CD4-positive, alpha-beta T cell treated with Interleukin-6 for 4 hours (primary cell): ENCODE results near the gene GRAP2.
"Not testable (repeated sequence)": the region's sequence is repeated elsewhere in the genome, so short reads cannot be mapped to it uniquely, and the experiment has no call there.

Source experiments
- DNase-seq: peaks from one replicate; pipeline ENCODE4 v3.0.0-alpha.2; 2020; ENCODE audit warnings: mixed read lengths

GRAP2 gene

DNA sequence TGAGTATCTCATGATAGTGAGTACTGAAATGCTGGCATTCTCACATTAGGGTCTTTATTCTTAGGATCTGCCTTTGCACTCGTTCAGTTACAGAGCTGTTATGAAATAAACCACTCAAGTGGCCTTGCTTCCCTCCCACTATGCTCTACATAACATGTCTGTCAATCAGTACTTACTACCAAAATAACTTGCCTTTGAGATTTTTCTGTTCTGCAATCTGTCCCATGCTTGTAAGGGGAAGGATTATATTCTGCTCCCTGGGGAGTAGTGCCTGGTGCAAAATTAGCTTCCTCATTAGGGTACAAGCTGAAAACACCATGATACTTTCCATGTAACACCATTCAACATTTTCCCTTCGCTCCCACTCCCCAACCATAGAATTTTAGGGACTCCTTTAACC, 1.9 kb upstream of the GRAP2 start:
- no peak for DNase-seq

DNA sequence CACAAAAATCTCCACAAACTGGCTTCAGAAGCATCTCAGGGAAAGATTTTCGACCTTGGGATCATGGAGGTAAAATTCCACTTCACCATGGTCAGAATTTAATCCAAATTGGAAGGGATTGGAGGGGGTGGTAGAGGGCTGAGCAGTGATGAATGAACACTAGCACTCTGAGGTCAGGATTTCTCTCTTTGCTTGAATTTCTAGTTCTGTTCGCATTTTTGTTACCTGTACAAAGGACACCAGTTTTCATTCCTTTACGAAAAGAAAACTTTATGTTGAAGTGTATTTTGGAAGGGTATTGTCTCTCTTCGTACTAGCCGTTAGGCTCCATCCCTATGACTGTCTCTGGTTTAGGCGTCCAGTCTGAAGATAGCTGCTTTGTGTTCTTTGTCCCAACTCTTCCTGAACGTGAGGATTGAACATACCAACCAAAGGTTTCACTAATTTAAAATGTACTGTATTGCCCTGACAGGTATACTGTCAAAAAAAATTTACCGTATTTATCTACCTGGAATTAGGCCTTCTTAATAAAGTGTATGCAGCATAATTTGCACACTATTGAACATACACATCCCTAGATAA, 772 bp downstream of the GRAP2 start:
- DNase-seq, result no peak

DNA sequence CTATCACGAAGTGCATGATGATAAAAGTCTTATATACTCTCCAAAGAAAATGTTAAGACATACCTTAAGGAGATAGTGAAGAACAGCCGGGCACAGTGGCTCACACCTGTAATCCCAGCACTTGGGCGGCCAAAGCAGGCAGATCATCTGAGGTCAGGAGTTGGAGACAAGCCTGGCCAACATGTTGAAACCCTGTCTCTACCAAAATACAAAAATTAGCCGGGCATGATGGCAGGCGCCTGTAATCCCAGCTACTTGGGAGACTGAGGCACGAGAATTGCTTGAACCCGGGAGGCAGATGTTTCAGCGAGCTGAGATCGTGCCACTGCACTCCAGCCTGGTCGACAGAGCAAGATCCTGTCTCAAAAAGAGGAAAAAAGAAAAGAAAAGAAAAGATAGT, 3.1 kb downstream of the GRAP2 start:
- not testable (repeated sequence) for DNase-seq

DNA sequence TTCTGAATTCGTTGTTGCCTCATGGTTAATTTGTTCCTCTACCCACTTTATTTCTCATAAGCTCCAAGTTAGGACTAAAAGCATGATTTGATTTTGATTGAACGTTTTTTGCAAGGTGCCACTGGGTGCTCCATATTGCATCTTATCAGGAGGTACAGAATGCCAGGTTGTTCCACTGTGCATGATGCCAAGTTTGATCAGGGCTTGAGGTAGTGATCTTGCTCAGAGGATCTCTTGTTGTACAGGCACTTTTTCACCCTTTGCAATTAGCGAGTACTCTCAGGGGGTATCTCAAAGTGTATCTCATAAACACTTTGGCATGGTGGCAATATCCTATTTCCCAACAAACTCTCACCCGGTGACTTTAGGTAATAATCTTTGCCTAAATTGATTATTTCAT, 4.0 kb downstream of the GRAP2 start:
- DNase-seq, result peak; percentile 32

DNA sequence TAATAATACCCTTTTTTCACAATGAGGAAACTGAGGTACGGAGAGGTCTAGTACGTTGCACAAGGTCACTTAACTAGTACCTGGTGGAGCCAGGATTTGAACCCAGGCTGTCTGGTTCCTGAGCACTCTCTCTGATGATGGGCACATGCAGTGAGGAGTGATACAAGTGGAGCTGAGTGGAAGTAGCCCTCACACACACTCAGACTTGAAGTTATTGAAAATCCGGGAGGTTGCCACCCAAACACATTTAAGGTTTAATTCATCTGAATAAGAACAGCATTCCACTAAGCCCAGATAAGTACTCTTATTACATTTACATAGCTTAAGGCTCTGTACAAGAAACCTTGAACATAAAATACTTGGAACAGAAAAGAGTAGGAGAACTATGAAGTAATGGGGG, 4.8 kb downstream of the GRAP2 start:
- peak; percentile 34 for DNase-seq

DNA sequence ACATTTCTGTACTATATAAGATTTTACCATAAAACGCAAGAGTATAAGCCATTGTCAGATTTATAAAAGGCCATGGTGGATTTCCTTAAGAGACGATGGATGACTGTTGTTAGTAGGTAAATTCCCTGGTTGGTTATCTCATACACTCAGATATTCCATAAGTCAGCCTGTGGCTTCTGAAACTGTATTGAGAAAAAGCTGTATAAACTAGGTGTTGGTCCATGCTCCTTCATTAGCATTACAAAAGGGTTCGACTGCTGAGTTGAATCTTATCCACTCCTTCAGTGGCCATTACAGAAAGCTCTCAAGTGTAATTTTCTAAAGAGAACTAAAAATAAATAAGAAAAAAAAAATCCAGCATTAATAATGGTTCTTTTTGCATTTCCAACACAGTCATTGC, 5.3 kb downstream of the GRAP2 start:
- no peak for DNase-seq

DNA sequence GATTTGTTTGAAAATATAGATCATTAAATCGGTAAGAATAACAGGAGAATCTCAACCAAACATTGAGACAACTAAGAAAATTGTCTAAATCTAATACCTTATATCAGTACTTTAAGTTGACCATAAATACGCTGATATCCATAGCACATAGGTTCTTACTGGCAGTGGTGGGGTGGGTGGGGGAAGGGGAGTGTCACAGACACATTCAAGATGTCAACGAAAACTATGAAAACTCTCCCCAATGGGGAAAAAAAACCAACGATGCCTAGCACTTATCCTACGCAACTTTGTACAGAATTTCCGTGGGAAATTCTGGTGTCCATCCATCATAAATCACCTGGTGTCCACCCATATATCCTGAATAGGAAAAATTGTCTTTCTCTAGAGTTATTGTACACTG, 6.2 kb downstream of the GRAP2 start:
- DNase-seq, result peak; percentile 54

DNA sequence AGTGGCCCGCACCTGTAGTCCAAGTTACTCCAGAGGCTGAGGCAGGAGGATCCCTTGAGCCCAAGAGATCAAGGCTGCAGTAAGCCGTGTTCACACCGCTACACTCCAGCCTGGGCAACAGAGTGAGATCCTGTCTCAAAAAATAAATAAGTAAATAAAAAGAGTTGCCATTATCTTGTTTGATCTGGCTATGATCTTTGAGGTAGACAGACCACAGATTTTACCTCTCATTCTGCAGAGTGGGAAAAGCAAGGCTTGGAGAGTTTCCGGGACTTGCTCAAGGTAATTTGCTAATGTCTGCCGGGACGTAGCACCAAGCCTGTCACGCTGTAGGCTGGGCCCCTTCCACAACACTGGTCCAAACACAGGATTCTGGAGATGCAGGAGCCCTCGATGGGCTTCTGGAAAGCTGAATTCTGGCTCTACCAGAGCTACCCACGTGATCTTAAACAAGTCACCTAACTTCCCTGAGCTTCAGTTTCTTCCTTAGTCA, 6.8 kb downstream of the GRAP2 start:
- DNase-seq, result peak; percentile 54

DNA sequence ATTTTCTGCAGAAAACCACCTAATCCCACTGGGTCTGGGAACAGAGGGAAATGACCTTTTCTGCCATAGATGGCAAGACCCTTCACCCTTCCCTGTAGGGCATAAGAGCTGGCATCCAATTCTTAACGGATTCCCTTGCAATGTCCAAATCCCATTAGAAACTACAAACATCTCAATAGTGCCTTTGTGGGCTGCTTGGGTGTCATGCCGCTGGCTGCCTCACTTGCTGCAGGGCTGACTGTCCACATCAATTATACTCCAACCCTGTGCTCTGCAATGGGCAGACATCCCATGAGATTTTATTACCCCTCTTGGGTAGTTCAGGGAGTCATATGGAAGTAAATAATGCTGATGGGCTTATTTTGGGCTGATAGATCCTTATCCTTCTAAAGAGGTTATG, 7.3 kb downstream of the GRAP2 start:
- no peak for DNase-seq

DNA sequence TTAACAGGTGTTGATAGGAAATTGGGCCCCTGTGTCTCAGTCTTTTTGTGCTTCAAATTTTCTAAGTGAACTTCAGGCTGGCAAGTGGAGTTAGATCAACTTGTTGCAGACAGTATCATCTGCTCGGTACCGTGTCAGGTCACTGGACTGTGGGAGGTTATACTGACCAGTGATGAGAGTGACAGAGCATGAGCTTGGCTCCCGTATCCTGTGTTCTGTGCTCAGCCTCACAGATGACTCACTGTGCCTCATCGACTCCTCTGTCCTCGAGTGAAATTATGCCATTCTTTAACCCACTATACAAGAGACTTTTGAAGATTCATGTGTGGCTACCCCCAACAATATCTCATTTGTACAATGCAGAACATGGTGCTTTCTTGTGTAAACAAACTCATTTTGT, 7.9 kb downstream of the GRAP2 start:
- peak; percentile 64 for DNase-seq

DNA sequence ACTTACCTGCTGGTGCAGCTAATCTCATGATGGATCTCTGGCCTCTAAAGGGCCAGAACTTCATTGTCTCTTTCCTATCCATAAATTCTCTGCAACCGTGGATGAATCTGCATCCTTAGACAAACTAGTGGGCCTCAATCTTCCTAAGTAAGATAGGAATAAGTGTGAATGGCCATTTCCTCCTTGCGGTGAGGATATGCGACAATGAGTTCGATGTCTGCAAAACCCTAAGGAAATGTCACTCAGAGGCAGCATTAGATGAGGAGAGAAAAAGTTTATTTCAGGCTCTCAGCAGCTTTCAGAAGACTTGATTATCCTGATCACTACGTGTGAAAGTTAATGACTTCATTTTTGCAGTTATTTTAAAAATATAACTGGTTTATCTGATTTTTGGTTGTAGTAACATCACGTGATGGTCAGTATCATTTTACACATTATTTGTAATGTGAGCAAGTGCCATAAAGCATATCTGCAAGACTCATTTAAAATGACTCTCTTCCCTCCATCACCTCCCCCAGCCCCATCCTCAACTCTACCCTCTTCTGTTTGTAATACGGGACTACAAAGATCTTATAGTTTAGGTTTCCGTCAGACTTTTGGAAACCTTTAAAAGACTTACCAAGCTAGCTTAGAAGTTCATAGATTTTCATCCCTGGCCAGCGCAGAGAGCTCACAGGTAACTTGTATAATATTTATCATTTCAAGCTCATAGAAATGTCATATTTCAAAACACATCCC, 10.2 kb downstream of the GRAP2 start:
- peak; percentile 37 for DNase-seq

DNA sequence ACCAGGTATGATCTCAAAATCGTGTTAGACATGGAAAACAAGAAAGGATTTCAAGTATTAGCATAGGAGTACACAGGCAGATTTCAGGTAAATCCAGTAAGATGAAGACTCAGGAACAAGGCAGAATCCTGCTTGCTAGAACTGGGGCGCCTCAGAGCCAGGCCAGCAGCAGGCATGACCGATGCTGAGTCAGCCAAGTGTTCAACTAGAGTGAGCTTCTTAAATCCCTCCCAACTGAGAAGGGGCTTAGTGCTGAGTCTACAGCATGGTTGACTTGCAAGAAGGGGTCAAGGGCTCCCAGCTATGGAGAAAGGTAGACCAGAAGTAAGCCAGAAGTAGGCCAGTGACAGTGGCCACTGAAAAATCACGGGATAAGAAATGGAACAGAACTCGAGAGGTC, 12.4 kb downstream of the GRAP2 start:
- peak; percentile 39 for DNase-seq

DNA sequence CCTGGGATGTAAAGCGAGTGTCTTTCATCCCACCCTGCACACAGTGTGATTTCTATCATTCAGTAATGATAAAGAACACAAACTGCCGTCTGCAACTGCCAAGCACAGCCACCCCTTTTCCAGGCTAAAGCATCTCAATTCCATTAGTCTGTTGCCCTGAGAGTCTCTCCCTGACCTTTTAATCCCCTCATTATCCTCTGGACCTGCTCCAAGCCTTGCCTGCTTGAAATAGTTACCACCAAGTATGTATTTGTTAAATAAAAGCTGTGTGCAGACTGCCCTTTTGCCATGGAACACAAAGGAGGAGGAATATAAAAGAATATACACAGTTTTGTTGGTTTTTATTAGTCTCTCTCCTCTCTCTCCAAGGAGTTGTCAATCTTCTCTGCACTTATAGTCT, 13.0 kb downstream of the GRAP2 start:
- DNase-seq, result no peak

DNA sequence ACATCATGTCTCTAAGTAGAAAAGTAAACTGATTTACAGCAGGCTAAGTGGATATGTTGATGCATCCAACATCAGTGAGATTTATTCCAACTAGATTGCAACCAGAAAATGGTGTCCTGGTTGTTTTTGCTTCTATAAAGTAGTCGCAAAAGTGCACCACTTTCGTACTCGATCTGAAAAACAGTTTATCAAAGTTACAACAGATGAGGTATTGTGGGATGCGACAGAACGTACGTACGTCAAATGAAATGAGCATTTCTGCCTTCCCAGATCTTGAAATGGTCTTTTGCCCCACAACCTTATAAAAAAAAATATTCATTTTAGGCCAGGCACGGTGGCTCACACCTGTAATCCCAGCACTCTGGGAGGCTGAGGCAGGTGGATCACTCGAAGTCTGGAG, 13.7 kb downstream of the GRAP2 start:
- DNase-seq, result no peak

DNA sequence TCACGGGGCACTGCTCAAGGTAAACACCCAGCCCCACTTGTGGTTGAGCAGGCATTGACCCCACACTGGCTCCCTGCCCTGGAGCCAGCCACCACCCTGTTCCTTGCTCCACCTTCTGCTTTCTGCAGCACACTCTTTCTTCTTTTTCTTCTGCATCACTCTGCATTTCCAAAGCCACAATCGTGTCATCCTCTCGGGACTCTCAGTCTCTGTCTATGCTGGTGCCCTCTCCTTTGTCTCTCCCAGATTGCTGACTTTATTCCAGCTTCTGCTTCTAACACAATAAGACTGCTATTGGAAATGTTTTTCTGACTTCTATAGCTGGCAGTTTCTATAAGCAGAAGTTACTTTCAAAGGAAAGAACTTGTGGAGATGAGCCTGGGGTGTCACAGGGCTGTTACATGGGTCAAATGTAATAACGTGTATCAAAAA, 14.4 kb downstream of the GRAP2 start:
- DNase-seq, result no peak

DNA sequence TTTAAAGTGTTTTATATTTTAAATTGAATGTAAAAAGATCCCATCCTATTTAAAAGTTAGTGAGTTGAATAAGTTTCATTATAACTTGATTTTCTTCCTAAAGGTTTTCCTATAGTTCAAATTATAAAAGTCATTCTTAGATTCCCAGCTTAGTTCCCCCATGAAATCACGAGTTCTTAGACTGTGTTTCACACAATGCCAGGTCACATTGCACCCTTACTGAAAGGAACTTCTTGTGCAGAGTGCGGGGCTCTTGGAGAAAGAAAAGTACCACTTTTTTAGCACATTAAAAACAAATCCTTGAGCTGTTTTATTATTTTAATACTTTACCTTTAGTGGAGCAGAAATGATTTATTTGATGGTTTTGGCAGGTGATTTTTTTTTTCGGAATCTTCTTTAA, 15.6 kb downstream of the GRAP2 start:
- no peak for DNase-seq

DNA sequence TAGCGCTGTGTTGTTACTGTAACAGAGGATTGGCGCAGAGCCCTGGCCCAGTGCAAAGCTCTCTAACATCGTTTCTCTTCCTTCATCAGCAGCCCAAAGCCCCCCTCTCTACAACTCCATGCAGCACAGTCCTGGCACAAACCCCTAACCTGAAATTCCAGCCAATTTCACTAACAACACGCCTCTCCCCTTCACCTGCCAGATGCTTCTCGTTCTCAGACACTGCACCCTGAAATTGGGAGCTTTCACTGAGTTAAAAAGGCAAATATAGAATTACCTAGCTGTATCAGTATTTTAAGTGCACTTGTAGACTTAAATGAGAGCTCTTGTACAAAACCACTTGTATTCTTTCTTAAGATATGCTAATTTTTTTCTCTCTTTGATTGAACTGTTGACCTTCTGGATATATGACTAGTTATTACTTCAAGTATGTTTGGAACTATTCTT, 16.3 kb downstream of the GRAP2 start:
- DNase-seq, result no peak

DNA sequence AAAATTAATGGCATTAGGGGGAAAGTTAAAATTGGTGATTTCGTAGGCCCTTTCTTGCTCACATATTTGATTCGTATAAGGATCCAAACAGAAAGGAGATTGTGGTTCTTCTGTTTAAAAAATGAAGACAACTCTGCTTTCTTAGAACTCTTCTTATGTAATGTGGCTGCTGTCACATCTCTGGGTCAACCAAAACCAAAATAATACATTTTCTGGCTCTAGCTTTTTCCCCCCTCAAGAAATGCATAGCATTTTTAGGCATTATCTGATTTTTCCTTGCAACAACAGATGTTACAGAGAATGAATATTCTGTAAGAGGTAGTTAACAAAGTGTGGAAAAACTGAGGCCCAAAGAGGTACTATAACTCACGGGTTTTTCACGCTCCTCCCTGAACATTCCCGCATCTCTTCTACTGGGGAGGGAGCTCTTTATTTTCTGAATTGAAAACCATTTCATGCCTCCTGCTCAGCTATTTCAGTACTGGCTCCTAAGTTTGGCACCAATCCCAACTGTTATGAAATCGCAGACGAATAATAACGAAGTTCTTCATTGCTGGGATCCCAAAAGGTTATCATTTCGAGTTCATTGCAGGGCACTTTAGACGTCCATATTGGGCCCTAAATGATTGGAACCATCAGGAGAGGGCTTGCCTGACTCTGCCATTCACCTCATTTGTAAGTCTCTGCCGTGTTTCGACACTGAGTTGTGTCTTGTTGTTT, 17.1 kb downstream of the GRAP2 start:
- no peak for DNase-seq

DNA sequence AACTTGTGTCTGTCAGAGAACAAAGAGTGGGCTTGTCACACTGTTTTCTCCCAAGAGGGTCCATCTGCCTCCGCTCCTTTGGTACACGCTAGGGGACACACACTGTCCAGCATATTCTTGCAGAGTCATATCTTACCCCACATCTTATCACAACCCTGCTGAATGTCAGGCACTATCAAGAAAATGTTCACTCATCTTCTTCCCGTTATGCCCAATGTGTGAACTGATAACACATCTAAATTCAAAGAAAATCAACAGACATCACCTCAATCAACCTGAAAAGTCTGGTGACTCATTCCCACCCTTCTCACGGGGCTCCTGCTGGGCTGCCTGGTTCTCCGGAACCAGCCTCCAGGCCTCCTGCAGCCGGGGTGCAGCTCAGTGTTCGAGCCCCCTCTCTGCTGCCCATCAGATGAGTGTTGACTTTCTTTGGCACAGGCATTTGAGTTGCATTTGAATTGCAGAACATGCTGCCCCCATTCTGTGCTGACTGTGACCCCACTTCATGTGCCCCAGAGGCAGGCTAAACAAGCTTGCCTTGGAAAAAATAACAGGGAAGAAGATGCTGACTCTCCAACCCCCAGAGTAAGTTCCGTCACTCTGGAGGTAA, 19.4 kb downstream of the GRAP2 start:
- peak; percentile 72 for DNase-seq

DNA sequence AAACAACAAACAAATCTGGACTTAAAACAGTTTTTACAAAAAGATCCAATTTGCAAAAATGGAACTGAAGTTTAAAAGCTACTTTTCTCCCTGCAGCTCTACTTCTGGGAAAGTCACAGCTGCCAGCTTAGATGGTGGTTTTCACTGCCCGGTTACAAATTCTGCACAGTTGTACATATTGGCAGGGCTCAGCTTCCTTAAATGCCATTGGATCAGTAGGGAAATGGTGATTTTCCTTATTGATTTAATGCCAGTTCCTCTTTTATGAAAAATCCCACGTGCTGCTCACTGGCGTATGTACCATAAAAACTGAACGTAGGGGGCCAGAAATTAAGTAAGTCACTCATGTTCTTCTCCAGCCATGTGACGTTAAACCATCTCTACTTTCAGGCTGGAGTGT, 22.8 kb downstream of the GRAP2 start:
- no peak for DNase-seq

DNA sequence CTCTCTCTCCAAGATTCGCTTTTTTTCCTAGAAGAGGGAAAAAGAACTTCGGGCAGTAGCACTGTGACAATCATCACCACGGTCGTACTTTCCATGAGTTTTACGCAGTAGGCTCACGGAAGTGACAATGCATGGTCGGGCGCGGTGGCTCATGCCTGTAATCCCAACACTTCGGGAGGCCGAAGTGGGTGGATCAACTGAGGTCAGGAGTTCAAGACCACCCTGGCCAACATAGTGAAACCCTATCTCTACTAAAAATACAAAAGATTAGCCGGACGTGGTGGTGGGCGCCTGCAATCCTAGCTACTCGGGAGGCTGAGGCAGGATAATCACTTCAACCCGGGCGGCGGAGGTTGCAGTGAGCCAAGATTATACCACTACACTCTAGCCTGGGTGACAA, 23.4 kb downstream of the GRAP2 start:
- no peak for DNase-seq

DNA sequence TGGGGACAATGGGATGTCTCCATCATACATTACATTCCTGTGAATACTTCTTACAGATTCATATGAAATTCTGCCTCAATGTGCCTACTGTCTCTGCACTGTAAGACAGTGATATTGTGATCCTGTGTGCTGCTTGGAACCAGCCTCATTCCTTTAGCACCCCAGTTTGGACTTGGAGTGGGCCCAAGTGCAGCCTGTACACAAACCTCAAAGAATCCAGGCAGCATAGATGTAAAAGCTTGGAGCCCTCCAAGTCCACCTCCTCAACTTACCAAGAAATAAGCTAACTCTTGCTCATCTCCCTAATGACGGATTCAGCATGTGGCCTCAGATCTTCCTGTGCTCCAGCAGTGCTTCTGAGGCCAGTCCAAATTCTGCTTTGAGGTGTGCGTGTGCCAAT, 24.4 kb downstream of the GRAP2 start:
- DNase-seq, result no peak

DNA sequence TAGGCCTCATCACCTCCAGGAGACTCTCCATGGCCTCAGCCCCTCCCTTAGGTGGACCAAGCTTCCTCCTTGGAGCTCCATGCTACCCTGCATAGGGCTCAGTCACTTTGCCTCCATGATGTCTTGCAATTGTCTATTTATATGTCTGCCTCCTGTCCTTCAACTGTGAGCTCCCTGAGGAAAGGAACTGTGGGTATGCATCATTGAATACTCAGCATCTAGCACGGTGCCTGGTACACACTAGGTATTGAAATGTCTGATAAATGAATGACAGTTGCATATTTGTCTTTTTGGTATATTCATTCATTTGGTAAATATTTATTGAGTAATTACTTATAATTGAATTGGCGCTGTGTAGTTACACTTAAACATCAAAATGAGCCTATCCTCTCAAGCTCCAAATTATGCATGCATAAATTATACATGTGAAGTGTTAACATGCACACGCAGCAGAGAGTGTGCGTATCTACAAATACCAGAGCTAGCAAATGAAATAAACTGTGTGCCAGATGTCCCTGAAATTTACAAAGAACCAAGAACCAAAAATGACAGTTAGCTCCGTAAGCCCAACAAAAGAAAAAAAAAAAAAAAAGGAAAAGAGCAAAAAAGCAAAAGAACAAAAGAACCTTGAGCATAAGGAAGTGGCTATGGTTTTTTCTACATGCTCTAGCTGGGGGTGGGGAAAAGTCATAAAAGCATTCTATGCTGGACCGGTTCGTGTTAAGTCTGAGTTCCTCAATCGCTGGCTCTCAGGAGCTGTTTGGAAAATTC, 25.2 kb downstream of the GRAP2 start:
- DNase-seq, result peak; percentile 51
